ENCODE data around the gene LYAR.
"Not testable (repeated sequence)": the region's sequence is repeated elsewhere in the genome, so short reads cannot be mapped to it uniquely, and the experiment has no call there.

Gene LYAR

GRCh38 chr4:4260185-4260751 is 29.7 kb downstream of the LYAR start:
- DNase-seq (ENCODE audit: low read depth in 4 of 4, low spot score in 1 of 4), result no peak

- DNase-seq (ENCODE audit: low read depth in 4 of 4, low spot score in 1 of 4), result no peak
Observed at GRCh38 chr4:4259484-4260100, 30.4 kb downstream of the LYAR start.

DNA sequence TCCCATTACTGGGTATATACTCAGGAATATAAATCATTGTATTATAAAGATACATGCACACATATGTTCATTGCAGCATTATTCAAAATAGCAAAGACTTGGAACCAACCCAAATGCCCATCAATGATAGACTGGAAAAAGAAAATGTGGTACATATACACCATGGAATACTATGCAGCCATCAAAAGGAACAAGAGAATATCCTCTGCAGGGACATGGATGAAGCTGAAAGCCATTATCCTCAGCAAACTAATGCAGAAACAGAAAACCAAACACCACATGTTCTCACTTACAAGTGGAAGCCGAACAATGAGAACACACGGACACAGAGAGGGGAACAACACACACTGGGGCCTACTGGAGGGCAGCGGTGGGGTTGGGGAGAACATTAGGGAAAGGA is 32.2 kb downstream of the LYAR start:
- not testable (repeated sequence) for DNase-seq (ENCODE audit: low read depth in 4 of 4, low spot score in 1 of 4)

- no peak for DNase-seq (ENCODE audit: low read depth in 4 of 4, low spot score in 1 of 4)
Observed at GRCh38 chr4:4256799-4257198, 33.2 kb downstream of the LYAR start.

- DNase-seq (ENCODE audit: low read depth in 4 of 4, low spot score in 1 of 4), result no peak
Observed at GRCh38 chr4:4254666-4255065, 35.3 kb downstream of the LYAR start.

DNA sequence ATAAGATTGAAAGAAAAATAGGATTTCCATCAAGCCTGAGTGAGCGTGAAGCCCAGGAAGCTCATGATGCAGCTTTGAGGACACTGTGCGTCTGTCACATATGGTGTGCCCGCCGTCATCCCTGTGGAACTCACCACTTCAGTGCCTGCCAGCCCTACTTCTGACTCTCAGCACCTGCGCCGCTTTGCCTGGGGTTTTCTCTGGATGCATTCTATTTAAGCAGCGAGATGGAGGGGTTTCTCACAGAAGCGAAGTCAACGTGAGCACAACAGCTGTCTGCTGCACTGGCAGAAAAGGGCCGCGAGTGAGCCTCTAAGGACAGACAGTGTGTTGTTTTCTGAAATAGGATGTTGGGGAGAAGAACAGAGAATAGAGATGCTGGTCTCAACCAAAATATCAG is 35.8 kb downstream of the LYAR start:
- DNase-seq (ENCODE audit: low read depth in 4 of 4, low spot score in 1 of 4), result no peak

DNA sequence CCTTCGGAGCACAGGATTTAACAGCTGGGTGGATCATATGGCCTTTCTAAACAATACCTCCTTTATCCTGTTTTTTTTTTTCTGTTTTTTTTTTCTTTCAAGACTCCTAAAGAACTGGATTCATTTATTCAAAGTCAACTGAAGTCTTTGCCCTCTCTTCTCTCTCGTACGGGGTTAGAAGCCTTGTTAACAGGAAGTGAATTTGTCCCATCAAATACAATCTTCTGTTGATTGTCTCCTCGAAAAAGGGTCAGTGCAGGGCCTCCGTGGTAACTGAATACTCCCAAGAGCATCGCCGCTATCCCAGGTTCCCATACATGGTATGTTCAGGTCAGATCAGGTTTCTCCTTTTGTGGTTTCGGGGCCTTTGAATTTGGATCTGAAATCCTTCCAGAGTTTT is 40.1 kb downstream of the LYAR start:
- no peak for DNase-seq (ENCODE audit: low read depth in 4 of 4, low spot score in 1 of 4)

GRCh38 chr4:4249342-4249741 is 40.6 kb downstream of the LYAR start:
- not testable (repeated sequence) for DNase-seq (ENCODE audit: low read depth in 4 of 4, low spot score in 1 of 4)

- no peak for DNase-seq (ENCODE audit: low read depth in 4 of 4, low spot score in 1 of 4)
Observed at GRCh38 chr4:4248885-4249203, 41.1 kb downstream of the LYAR start.

DNA sequence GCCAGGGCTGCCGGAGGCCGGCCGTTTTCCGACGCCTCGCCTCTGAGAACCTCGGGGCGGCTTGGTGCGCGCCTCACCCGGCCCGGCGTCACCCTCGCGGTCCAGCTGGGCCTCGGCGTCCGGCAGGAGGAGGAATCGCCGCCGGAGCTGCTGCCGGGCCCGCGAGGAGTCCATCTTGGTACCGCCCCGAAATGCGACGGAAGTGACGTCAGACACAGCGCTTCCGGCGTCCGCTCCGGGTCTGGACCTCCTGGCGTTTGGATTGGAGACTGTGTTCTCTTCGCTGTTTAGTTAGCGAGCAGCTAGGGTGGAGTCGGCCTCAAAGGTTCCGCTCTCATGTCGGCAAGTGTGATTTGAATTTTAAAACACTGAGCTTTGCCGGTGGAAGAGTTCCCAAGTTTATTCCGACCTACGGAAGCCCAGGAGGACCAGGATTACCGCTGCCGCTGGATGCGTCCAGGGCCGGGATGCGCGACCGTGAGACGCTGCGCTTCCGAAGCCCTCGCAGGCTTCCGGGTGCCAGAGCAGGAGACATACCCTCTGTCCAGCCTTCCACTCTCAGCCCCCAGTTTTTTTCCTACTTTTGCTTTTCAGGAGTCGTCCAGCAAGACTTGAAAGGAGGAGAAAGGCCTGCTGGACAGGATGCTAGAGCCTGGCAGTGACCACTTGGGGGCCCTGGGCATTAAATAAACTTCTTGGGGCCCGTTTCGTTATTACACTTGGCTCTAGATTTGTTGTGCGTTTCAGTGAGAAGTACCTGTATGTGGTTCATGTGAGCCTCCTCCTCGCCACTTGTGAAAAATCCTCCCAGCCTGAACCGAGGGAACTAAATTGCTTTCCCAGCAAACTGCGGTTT is 41.7 kb downstream of the LYAR start, which contains the start of gene TMEM128:
TSS of gene TMEM128 (minus strand) at position 195 of the 856 bp plus-strand sequence. CDS start at position 174, 21 bp downstream.
- DNase-seq (ENCODE audit: low read depth in 4 of 4, low spot score in 1 of 4), result peak; percentile 82 to 89 (median 84)

DNA sequence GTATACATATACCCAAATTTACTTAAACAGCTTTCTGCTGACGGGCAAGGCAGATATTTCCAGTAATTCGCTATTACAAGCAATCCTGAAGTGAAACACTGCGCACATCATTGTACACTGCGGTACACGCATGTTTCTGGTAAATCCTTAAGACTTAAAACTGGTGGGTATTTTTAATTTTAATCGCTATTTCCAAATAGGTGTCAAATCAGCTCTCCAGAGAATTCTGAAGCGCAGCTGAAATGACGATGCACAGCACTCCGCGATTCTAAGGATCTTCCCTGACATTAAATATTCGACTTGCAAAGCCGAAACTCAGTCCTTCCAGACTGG is 42.3 kb downstream of the LYAR start:
- no peak for DNase-seq (ENCODE audit: low read depth in 4 of 4, low spot score in 1 of 4)

GRCh38 chr4:4245172-4245571 is 44.8 kb downstream of the LYAR start:
- DNase-seq (ENCODE audit: low read depth in 4 of 4, low spot score in 1 of 4), result no peak

DNA sequence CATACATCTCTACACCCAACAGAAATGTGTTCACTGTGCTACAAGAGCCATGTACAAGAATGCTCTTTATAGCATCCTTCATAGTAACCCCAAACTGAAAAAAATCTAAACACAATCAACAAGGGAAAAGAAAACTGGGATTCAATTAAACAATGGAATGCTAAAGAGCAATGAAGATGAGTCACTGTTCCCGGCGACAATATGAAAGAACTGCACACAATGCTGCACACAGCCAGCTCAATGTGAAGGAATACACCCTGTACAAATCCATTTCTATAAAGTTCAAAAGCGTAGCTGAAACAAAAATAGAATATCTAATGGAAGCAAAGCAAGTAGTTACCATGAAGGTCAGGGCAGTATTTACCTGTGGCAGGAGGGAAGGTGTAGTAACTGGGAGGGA is 50.4 kb downstream of the LYAR start:
- not testable (repeated sequence) for DNase-seq (ENCODE audit: low read depth in 4 of 4, low spot score in 1 of 4)

DNA sequence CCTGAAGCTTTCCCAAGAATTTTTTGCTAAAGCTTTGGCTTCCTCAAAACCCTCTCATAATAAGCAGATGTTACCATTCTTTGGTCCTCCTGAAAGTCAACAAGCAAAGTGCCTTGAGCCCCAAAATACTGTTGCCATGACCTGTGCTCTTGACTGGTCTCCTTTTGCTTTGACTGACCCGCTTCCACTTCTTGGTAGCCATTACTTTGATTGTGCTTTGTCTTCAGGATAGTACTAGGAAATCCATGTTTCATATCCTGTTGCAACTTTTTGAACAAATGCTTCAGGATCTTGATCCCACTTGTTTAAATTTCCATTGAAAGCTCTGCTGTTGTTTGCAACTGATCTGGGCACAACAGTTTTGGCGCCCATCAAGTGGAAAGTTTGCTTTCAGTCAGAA is 56.3 kb downstream of the LYAR start:
- no peak for DNase-seq (ENCODE audit: low read depth in 4 of 4, low spot score in 1 of 4)

DNA sequence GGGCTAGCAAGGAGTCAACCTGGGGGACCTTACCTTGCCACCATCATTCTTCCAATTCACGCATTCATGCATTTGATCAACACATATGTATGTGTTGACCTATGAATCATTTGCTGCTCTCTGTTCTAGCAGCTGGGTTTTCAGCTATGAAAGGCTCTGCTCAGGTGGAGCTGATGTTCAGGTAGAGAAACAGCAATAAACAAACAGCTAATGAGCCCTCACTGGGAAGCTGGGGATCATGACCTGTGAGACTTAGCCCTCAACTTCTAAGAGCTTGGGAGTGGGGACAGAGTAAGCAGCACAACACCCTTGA is 61.6 kb downstream of the LYAR start:
- DNase-seq (ENCODE audit: low read depth in 4 of 4, low spot score in 1 of 4), result no peak

DNA sequence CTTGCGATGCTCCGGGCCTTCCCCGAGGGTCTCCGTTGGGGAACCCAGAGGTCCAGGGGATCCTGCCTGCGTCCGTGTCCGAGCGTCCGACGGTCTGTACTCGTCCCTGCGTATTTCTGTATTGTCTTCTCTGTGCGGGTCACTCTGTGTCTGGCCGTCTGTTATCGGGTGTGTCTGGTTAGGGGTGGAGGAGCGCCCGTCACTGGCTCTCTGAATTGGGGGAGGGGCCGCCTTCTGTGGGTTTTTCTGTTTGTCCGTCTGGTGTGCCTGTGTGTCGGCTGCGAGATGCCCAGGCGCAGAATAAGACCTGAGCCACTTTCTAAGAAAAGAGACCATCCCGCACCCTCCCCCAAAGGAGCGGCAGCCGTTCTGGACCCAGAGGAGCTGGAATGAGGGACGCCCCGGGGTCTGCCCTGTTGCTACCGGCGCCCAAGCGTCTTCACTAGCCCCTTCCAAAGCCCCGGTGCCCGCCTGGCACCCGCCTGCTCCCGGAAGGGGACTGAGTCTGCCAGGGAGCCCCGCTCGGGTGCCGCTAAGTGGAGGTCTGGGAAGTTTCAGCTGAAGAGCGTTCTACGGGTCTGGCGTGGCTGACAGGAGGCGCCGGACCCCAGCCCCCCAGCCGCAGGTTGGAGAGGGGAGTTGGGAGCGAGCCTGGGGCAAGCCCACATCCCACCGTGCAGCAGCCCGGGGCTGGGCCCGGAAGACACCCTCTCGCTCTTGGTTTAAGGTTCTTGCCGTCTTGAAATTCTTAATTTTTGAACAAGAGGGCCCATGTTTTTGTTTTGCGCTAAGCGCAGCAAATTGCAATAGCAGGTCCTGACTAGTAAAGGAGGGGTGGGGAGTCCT is 62.2 kb downstream of the LYAR start:
- DNase-seq (ENCODE audit: low read depth in 4 of 4, low spot score in 1 of 4), result no peak

DNA sequence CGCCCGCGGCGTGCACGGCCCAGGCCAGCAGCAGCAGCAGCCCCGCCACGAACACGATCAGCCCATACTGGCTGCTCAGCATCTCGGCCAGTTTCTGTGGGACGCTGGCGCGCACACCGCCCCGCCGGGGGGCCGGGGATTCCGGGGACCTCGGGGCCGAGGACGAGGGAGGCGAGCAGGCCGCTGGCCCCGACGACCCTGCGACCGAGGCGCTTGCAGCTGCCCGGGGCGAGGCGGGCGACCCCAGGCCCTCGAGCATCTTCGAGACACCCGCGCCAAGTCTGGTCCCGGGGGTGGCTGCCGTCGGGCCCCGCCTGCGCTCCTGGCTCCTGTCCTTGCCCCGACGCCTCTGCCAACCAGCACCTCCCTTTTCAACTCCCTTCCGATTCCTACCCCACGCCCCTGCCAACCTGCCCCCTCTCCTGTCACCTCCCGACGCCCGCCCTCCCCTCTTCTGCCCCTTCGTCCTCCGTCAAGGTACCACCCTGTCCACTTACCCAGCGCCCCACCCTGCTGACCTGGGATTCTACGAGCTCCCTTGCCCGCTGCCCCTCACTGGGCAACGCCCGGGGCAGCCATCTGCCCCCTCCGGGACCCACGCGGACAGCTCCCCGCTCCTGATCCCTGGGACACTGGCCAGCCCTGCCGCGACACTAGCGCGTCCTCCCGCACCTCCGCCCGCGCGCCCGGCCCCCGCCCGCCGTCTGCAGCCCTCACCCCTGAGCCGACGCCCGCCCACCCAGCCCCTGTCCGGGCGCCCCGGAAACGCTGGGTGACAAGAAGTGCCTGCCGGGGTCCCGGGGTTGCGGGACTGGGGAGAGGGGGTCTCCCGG is 63.1 kb downstream of the LYAR start, which contains the start of gene OTOP1:
TSS of gene OTOP1 (minus strand) at position 324 of the 833 bp plus-strand sequence. CDS start at position 259, 65 bp downstream.
- no peak for DNase-seq (ENCODE audit: low read depth in 4 of 4, low spot score in 1 of 4)

GRCh38 chr4:4225915-4226605 is 63.9 kb downstream of the LYAR start:
- DNase-seq (ENCODE audit: low read depth in 4 of 4, low spot score in 1 of 4), result no peak
